K562 (cell line): ENCODE measurements around the gene DUSP28. TPM values are rescaled to one million over a fixed set of nuclear protein-coding genes. Genes with fewer than 3 reads are reported as not detected.
A peak's percentile ranks its signal among the peaks of the same experiment; 100 is the strongest.

ENCODE experiments used
- ADNP ChIP-seq: fragments of 200-800 bp; sonication (Bioruptor generic); IDR thresholded peaks from 2 replicates; pipeline ENCODE4 v1.6.1; 2016; ENCODE audit warnings: missing genetic modification characterization, missing compliant biosample characterization
- BHLHE40 ChIP-seq: IDR thresholded peaks from 2 replicates; pipeline ENCODE4 v1.6.1; 2011; ENCODE audit warnings: low read length, improper control_type of control experiment
- CAMTA2 ChIP-seq: fragments of 250-450 bp; sonication (Bioruptor Pico); conservative IDR thresholded peaks from 2 replicates; pipeline ENCODE4 v1.5.1; 2022
- CBX8 ChIP-seq: fragments of 200-600 bp; sonication (generic); IDR thresholded peaks from 2 replicates; pipeline ENCODE4 v1.6.1; 2012; ENCODE audit warnings: borderline replicate concordance, mixed run types, low read depth, mild to moderate bottlenecking, moderate library complexity, mixed read lengths, low read length, control low read depth, inconsistent platforms; ENCODE audit not compliant: poor library complexity, severe bottlenecking; ENCODE audit errors: extremely low read depth
- CCAR2 ChIP-seq: fragments of 200-400 bp; formaldehyde crosslinking; IDR thresholded peaks from 2 replicates; pipeline ENCODE4 v1.6.1; 2017; ENCODE audit warnings: mild to moderate bottlenecking, low read depth, low read length
- HSF4 ChIP-seq: fragments of 250-450 bp; sonication (Bioruptor Pico); IDR thresholded peaks from 2 replicates; pipeline ENCODE4 v2.1.2; 2022; ENCODE audit warnings: mild to moderate bottlenecking, moderate library complexity, borderline replicate concordance
- KLF16 ChIP-seq: IDR thresholded peaks from 2 replicates; pipeline ENCODE4 v1.6.1; 2016; ENCODE audit warnings: antibody characterized with exemption
- SAP30 ChIP-seq: fragments of 200-600 bp; sonication (generic); IDR thresholded peaks from 2 replicates; pipeline ENCODE4 v1.6.1; 2012; ENCODE audit warnings: borderline replicate concordance, low read depth, mild to moderate bottlenecking, moderate library complexity, low read length, control low read depth, inconsistent platforms; ENCODE audit not compliant: insufficient read depth, poor library complexity, severe bottlenecking
- SETDB1 ChIP-seq: IDR thresholded peaks from one replicate; pipeline ENCODE4 v1.6.1; 2012; ENCODE audit warnings: low read length, control low read depth, inconsistent platforms
- SREBF2 ChIP-seq: sonication (generic); formaldehyde crosslinking; IDR thresholded peaks from 2 replicates; pipeline ENCODE4 v1.4.0; 2020; ENCODE audit warnings: mild to moderate bottlenecking, missing genetic modification reagents
- SRSF7 ChIP-seq: fragments of 200-400 bp; formaldehyde crosslinking; optimal IDR thresholded peaks from 2 replicates; pipeline ENCODE3; 2017; ENCODE audit warnings: mild to moderate bottlenecking, low read depth, low read length
- TSC22D4 ChIP-seq: fragments of 450-650 bp; IDR thresholded peaks from 2 replicates; pipeline ENCODE4 v1.6.1; 2016; ENCODE audit warnings: missing genetic modification characterization, missing biosample characterization, control low read depth
- ZNF518B ChIP-seq: fragments of 250-450 bp; sonication (Bioruptor Pico); IDR thresholded peaks from 2 replicates; pipeline ENCODE4 v1.5.0; 2021; ENCODE audit warnings: mild to moderate bottlenecking, moderate library complexity
- polyA plus RNA-seq, 8 experiments: library from polyadenylated mRNA; depleted of rRNA in 4 of 8; stranded (reverse) in 5 of 8; unstranded in 3 of 8; fragments of >200 nt; fragmentation: Nextera tagmentation in 2 of 8; fragmentation: Illumina TruSeq in 1 of 8; extraction: Ambion mirVana in 2 of 8; extraction: Trizol in 1 of 8; gene quantifications; 2 replicates each; pipeline versions ENCODE4 v1.2.1 to v1.2.3, GENCODE V29; 2011 to 2014; ENCODE audit warnings: inconsistent platforms in 1 of 8, missing spikeins in 1 of 8
- total RNA-seq, 7 experiments: library from RNA; depleted of rRNA in 6 of 7; stranded (reverse); fragments of >200 nt in 6 of 7; fragmentation: Illumina TruSeq in 2 of 7; extraction: Trizol in 2 of 7; gene quantifications; 2 replicates each; pipeline versions ENCODE4 v1.2.1 to v1.2.3, GENCODE V29; 2011 to 2021; ENCODE audit warnings: low replicate concordance in 1 of 7
- TF ChIP-seq, protein P1 (sequence below), 2 experiments: fragments of 150-350 bp in 1 of 2; IDR thresholded peaks; 2 replicates each; pipeline ENCODE4 v1.6.1; 2012 to 2016; ENCODE audit warnings: low read depth in 2 of 2, low read length in 2 of 2, mild to moderate bottlenecking in 1 of 2, moderate library complexity in 1 of 2
- TF ChIP-seq, protein P2 (sequence below): fragments of 450-650 bp; IDR thresholded peaks from 2 replicates; pipeline ENCODE4 v1.7.0; 2016; ENCODE audit warnings: borderline replicate concordance
- TF ChIP-seq, protein P3 (sequence below): fragments of 250-450 bp; sonication (Bioruptor Pico); IDR thresholded peaks from 2 replicates; pipeline ENCODE4 v1.8.0; 2022; ENCODE audit warnings: moderate library complexity, mild to moderate bottlenecking, inconsistent platforms

The DUSP28 gene
- total and polyA plus RNA-seq, 9 of the 15 experiments (the other 6 are each of a cell fraction or from before 2014, with no cell fraction given) = 2.8 to 8.1 (median 4.2) TPM

- TF ChIP-seq, protein P1, sequence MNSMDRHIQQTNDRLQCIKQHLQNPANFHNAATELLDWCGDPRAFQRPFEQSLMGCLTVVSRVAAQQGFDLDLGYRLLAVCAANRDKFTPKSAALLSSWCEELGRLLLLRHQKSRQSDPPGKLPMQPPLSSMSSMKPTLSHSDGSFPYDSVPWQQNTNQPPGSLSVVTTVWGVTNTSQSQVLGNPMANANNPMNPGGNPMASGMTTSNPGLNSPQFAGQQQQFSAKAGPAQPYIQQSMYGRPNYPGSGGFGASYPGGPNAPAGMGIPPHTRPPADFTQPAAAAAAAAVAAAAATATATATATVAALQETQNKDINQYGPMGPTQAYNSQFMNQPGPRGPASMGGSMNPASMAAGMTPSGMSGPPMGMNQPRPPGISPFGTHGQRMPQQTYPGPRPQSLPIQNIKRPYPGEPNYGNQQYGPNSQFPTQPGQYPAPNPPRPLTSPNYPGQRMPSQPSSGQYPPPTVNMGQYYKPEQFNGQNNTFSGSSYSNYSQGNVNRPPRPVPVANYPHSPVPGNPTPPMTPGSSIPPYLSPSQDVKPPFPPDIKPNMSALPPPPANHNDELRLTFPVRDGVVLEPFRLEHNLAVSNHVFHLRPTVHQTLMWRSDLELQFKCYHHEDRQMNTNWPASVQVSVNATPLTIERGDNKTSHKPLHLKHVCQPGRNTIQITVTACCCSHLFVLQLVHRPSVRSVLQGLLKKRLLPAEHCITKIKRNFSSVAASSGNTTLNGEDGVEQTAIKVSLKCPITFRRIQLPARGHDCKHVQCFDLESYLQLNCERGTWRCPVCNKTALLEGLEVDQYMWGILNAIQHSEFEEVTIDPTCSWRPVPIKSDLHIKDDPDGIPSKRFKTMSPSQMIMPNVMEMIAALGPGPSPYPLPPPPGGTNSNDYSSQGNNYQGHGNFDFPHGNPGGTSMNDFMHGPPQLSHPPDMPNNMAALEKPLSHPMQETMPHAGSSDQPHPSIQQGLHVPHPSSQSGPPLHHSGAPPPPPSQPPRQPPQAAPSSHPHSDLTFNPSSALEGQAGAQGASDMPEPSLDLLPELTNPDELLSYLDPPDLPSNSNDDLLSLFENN (IDR thresholded peaks at IDR 0.05; ENCODE audit: low read depth in 2 of 2, low read length in 2 of 2) = no peak
- TF ChIP-seq SRSF7 = no peak
- TF ChIP-seq CAMTA2 (CRISPR knock-in tag) = no peak
- TF ChIP-seq BHLHE40 = peak; percentile 29; the same call in 1 of the 2 replicates
- TF ChIP-seq, protein P2, sequence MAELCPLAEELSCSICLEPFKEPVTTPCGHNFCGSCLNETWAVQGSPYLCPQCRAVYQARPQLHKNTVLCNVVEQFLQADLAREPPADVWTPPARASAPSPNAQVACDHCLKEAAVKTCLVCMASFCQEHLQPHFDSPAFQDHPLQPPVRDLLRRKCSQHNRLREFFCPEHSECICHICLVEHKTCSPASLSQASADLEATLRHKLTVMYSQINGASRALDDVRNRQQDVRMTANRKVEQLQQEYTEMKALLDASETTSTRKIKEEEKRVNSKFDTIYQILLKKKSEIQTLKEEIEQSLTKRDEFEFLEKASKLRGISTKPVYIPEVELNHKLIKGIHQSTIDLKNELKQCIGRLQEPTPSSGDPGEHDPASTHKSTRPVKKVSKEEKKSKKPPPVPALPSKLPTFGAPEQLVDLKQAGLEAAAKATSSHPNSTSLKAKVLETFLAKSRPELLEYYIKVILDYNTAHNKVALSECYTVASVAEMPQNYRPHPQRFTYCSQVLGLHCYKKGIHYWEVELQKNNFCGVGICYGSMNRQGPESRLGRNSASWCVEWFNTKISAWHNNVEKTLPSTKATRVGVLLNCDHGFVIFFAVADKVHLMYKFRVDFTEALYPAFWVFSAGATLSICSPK = no peak
- TF ChIP-seq CBX8 = no peak
- TF ChIP-seq ADNP (tag) = no peak
- no peak for TF ChIP-seq TSC22D4
- TF ChIP-seq HSF4 (CRISPR knock-in tag) = no peak
- TF ChIP-seq ZNF518B (CRISPR knock-in tag) = no peak
- no peak for TF ChIP-seq SETDB1
- TF ChIP-seq, protein P3, sequence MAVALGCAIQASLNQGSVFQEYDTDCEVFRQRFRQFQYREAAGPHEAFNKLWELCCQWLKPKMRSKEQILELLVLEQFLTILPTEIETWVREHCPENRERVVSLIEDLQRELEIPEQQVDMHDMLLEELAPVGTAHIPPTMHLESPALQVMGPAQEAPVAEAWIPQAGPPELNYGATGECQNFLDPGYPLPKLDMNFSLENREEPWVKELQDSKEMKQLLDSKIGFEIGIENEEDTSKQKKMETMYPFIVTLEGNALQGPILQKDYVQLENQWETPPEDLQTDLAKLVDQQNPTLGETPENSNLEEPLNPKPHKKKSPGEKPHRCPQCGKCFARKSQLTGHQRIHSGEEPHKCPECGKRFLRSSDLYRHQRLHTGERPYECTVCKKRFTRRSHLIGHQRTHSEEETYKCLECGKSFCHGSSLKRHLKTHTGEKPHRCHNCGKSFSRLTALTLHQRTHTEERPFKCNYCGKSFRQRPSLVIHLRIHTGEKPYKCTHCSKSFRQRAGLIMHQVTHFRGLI (CRISPR knock-in tag) = 0 out of 2 replicates have a peak, but pooled peaks have one; percentile 34
- 0 out of 2 replicates have a peak, but pooled peaks have one; percentile 13 for TF ChIP-seq KLF16
- TF ChIP-seq SREBF2 = no peak
- no peak for TF ChIP-seq SAP30
- TF ChIP-seq CCAR2 = no peak
These were observed 5.4 kb downstream of the DUSP28 start (continued) for GRCh38 chr2:240565333-240566202.
